GM12891 (cell line): ENCODE measurements around the gene CRB1.

Experiments used
- DNase-seq: peaks from one replicate; pipeline ENCODE4 v3.0.0; 2011; ENCODE audit warnings: low spot score; ENCODE audit not compliant: insufficient read length
- FAIRE-seq: peaks from 2 replicates; lab custom pipeline; 2011; peaks lifted over from hg19 to GRCh38; lab: Jason Lieb, UNC
- PAX5 ChIP-seq: IDR thresholded peaks from 2 replicates; pipeline ENCODE4 v1.6.1; 2011; ENCODE audit warnings: low read length, moderate library complexity, mild to moderate bottlenecking; ENCODE audit not compliant: insufficient read depth, severe bottlenecking
- POLR2A ChIP-seq: IDR thresholded peaks from 2 replicates; pipeline ENCODE4 v1.6.1; 2011; ENCODE audit warnings: low read depth, low read length, control low read depth
- POLR2AphosphoS5 ChIP-seq: IDR thresholded peaks from 2 replicates; pipeline ENCODE4 v1.6.1; 2011; ENCODE audit warnings: low read depth, low read length, control low read depth
- POU2F2 ChIP-seq: IDR thresholded peaks from 2 replicates; pipeline ENCODE4 v1.6.1; 2011; ENCODE audit warnings: low read depth, mild to moderate bottlenecking, control low read depth, low read length, moderate library complexity
- SPI1 ChIP-seq: IDR thresholded peaks from 2 replicates; pipeline ENCODE4 v1.6.1; 2011; ENCODE audit warnings: low read depth, low read length, control low read depth
- TAF1 ChIP-seq: IDR thresholded peaks from 2 replicates; pipeline ENCODE4 v1.6.1; 2011; ENCODE audit warnings: low read depth, low read length, control low read depth

Gene CRB1

GRCh38 chr1:197496722-197497121 lies 228.7 kb downstream of the CRB1 start:
- TF ChIP-seq POLR2A (no peak), SPI1 (no peak), PAX5 (no peak), TAF1 (no peak), POLR2AphosphoS5 (no peak), POU2F2 (no peak)
- no peak for FAIRE-seq
- DNase-seq, result no peak

DNA sequence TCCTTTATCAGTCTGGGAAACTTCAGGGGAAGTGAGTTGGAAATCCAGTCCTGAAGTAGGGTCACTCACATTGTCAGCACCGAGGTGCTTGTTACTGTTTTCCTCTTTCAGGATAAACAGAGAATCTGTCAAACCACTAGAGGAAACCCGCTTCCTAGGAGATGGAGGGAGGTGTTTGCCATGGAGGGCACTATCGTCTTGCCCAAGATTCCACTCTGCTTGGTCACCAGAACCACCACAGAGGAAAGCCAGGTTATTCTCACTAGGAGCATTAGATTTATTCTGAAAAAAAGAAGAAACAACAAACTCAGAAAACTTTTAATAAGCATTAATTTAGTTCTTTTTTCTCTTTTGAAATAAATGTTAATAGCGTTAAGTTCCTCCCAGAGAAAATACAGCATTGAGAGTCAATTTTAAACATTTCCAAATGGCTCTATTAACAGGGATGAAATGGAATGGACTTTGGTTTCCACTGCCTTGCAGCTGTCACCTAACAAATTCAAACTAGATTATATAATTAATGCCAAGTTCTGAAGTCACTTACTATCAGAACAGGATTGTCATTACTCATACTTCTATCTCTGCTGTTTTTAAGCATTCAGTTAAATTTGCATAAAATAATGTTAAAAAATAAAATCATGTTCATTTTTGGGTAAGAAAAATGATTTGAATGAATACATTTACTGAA lies 242.8 kb downstream of the CRB1 start:
- DNase-seq (no peak), FAIRE-seq (no peak)
- no peak for TF ChIP-seq SPI1
- TF ChIP-seq POLR2AphosphoS5, result no peak
- no peak for TF ChIP-seq POU2F2
- no peak for TF ChIP-seq PAX5
- no peak for TF ChIP-seq POLR2A
- no peak for TF ChIP-seq TAF1

- FAIRE-seq, result no peak
- TF ChIP-seq SPI1 (no peak), PAX5 (no peak), POLR2AphosphoS5 (no peak), POLR2A (no peak), TAF1 (no peak), POU2F2 (no peak)
- no peak for DNase-seq
Measured at GRCh38 chr1:197515421-197515820, 247.4 kb downstream of the CRB1 start.

DNA sequence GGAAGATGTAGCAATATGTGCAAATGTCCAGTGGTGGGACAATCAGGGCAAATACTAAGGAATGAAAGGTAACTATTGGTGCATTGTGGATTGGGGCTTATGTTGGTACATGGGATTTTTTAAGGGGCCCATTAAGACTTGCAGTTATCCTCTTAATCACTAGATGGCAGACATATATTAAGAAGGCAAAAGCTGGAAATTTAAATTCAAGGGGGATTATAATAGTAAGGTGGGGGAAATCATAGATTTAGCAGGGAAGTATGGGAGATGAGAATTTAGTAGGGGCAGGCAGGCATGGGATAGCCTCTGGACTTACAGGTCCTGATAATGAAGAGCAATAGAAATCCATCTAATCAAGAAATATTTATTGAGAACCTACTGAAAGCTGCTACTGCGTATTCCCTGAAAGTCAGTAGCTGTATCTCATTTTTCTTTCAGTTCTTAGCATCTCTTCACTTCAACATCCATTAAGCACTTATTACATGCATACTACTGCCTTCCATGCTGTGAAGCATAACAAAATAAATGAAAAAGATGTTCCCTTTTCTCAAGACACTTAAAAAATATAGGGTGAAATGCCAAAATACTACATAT lies 251.8 kb downstream of the CRB1 start:
- TF ChIP-seq POU2F2 (no peak), PAX5 (no peak), POLR2AphosphoS5 (no peak), SPI1 (no peak), TAF1 (no peak), POLR2A (no peak)
- FAIRE-seq, result no peak
- no peak for DNase-seq

- FAIRE-seq, result peak; percentile 83
Measured at GRCh38 chr1:197521118-197521739, 253.2 kb downstream of the CRB1 start.

DNA sequence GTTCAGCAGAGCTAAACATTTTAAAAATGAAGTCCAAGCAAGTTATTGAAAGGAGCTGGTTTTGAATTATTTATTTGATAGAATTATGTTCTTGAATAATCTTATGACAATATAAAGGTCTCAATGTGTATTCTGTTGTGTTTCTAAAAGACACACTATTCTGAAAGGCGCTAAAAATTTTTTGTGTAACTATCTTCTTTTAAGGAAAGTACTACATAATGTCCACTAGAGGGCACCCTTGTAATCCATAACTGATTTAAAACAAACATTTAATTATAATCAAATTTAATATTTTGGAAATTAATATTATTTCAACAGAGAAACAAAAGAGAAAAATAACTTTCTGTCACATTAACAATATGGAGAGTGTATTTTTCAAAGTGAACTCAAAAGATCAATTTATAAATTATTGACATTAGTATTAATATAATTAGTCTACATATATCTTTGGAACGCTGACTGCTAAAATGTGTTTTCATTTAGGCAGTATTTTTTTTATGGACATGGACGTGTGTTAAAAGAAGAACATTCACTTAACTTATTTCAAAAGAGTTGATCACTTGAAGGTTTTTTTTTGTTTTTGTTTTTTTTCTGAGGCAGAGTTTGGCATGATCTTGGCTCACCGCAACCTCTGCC lies 258.8 kb downstream of the CRB1 start:
- FAIRE-seq (no peak), DNase-seq (no peak)
- no peak for TF ChIP-seq SPI1
- TF ChIP-seq POLR2A, result no peak
- TF ChIP-seq PAX5, result no peak
- no peak for TF ChIP-seq TAF1
- no peak for TF ChIP-seq POU2F2
- no peak for TF ChIP-seq POLR2AphosphoS5

More at GRCh38 chr1:197521118-197521739, 253.2 kb downstream of the CRB1 start:
- no peak for TF ChIP-seq POLR2AphosphoS5
- TF ChIP-seq SPI1, result no peak
- TF ChIP-seq POU2F2, result no peak
- TF ChIP-seq TAF1, result no peak
- TF ChIP-seq POLR2A, result no peak
- no peak for TF ChIP-seq PAX5
- peak; percentile 6 for DNase-seq
